OCI-LY1 (cell line): ENCODE results near the gene EIF3J.

Source experiments
- H2AFZ ChIP-seq: fragments of 200-600 bp; sonication (generic), shearing (Covaris generic); 2 replicates; pipeline ENCODE4 v1.6.0; 2014; ENCODE audit warnings: antibody characterized with exemption, mild to moderate bottlenecking, low read length
- H3F3A ChIP-seq: fragments of 200-600 bp; sonication (generic), shearing (Covaris generic); 2 replicates; pipeline ENCODE4 v1.6.0; 2014; ENCODE audit warnings: mild to moderate bottlenecking, antibody characterized with exemption, low read length, moderate library complexity; ENCODE audit not compliant: insufficient read depth
- H3K27ac ChIP-seq: fragments of 200-600 bp; sonication (generic); 2 replicates; pipeline ENCODE4 v1.5.1; 2014; ENCODE audit warnings: low read length, mixed run types, mild to moderate bottlenecking, low read depth; ENCODE audit not compliant: poor library complexity, severe bottlenecking
- H3K27me3 ChIP-seq: fragments of 200-600 bp; sonication (generic); 2 replicates; pipeline ENCODE4 v1.6.0; 2014; ENCODE audit warnings: antibody characterized with exemption, mild to moderate bottlenecking, low read length, moderate library complexity; ENCODE audit not compliant: insufficient read depth
- H3K36me3 ChIP-seq: fragments of 200-600 bp; sonication (generic); 2 replicates; pipeline ENCODE4 v1.6.1; 2014; ENCODE audit warnings: mild to moderate bottlenecking, antibody characterized with exemption, low read length, moderate library complexity, mixed read lengths; ENCODE audit not compliant: insufficient read depth
- H3K4me1 ChIP-seq: fragments of 200-600 bp; sonication (generic); 2 replicates; pipeline ENCODE4 v1.5.1; 2014; ENCODE audit warnings: mild to moderate bottlenecking, low read length, moderate library complexity; ENCODE audit not compliant: insufficient read depth, severe bottlenecking
- H3K4me2 ChIP-seq: fragments of 200-600 bp; sonication (generic), shearing (Covaris generic); 2 replicates; pipeline ENCODE4 v1.6.1; 2014; ENCODE audit warnings: low read length
- H3K4me3 ChIP-seq: fragments of 200-600 bp; sonication (generic); 2 replicates; pipeline ENCODE4 v1.5.1; 2014; ENCODE audit warnings: low read length, low read depth, mild to moderate bottlenecking, mixed read lengths; ENCODE audit not compliant: poor library complexity, severe bottlenecking
- H3K79me2 ChIP-seq: fragments of 200-600 bp; shearing (Covaris generic); 2 replicates; pipeline ENCODE4 v1.6.1; 2016; ENCODE audit warnings: mixed run types, low read length, mixed read lengths; ENCODE audit not compliant: insufficient read depth
- H3K9ac ChIP-seq: fragments of 200-600 bp; sonication (generic), shearing (Covaris generic); 2 replicates; pipeline ENCODE4 v1.6.1; 2014; ENCODE audit warnings: mild to moderate bottlenecking, low read length, mixed read lengths
- H3K9me2 ChIP-seq: fragments of 200-600 bp; sonication (generic), shearing (Covaris generic); 2 replicates; pipeline ENCODE4 v1.6.1; 2014; ENCODE audit warnings: low read depth, mild to moderate bottlenecking, low read length, mixed read lengths
- H3K9me3 ChIP-seq: fragments of 200-600 bp; shearing (Covaris generic); 2 replicates; pipeline ENCODE4 v1.6.1; 2014; ENCODE audit warnings: low read length, mixed read lengths
- H4K20me1 ChIP-seq: fragments of 200-600 bp; sonication (generic), shearing (Covaris generic); 2 replicates; pipeline ENCODE4 v1.6.0; 2016; ENCODE audit warnings: mild to moderate bottlenecking, low read length; ENCODE audit not compliant: insufficient read depth
- CTCF ChIP-seq: fragments of 200-600 bp; sonication (generic), shearing (Covaris generic); IDR thresholded peaks from 2 replicates; pipeline ENCODE4 v1.5.1; 2017; ENCODE audit warnings: mild to moderate bottlenecking, antibody characterized with exemption, low read length, moderate library complexity, mixed read lengths
- EZH2 ChIP-seq: fragments of 200-600 bp; sonication (generic), shearing (Covaris generic); IDR thresholded peaks from 2 replicates; pipeline ENCODE4 v1.8.0; 2017; ENCODE audit warnings: borderline replicate concordance, mixed run types, mild to moderate bottlenecking, antibody characterized with exemption, low read length, moderate library complexity, mixed read lengths

The EIF3J gene

GRCh38 chr15:44519537-44519936, 17.4 kb upstream of the EIF3J start:
- H4K20me1 ChIP-seq, result no peaks in the 10 kb centered on the region
- no peaks in the 10 kb centered on the region for H3K4me1 ChIP-seq
- no peak overlapping the region for H2AFZ ChIP-seq
- no peak overlapping the region for H3K4me2 ChIP-seq
- H3K27ac ChIP-seq, result no peak overlapping the region
- TF ChIP-seq EZH2 (no peak), CTCF (no peak)
- no peak overlapping the region for H3K4me3 ChIP-seq
- H3K9me3 ChIP-seq, result no peaks in the 10 kb centered on the region
- H3K9ac ChIP-seq, result no peak overlapping the region
- no peaks in the 10 kb centered on the region for H3K9me2 ChIP-seq
- H3K79me2 ChIP-seq, result no peaks in the 10 kb centered on the region
- no peaks in the 10 kb centered on the region for H3K27me3 ChIP-seq
- peaks cover 72% of the 10 kb centered on the region for H3K36me3 ChIP-seq
- H3F3A ChIP-seq, result no peaks in the 10 kb centered on the region

DNA sequence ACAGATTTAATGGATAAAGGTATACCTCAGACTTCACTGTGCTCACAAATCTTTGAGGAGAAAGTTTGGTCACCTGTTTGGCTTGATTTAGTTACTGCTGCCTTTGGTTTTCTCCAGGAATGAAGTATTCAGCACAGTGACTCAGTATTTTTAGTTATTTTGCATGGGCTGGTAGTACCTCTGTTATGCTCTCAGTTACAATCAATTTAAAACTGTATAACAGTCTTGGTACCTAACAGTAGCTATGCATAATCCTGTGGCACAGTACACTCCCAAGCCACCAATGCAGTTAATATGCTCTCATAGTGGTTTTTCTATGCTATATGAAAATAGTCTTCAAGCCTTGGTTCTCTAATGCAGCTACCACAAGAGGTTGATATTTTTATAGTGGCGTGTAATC, 11.9 kb upstream of the EIF3J start:
- no peaks in the 10 kb centered on the region for H3K9me3 ChIP-seq
- H4K20me1 ChIP-seq, result no peaks in the 10 kb centered on the region
- H3K27ac ChIP-seq, result no peak overlapping the region
- H3K36me3 ChIP-seq, result peaks cover 55% of the 10 kb centered on the region
- no peak overlapping the region for H3K4me2 ChIP-seq
- H3K4me1 ChIP-seq, result no peaks in the 10 kb centered on the region
- no peak overlapping the region for H2AFZ ChIP-seq
- H3K27me3 ChIP-seq, result no peaks in the 10 kb centered on the region
- H3K9ac ChIP-seq, result no peak overlapping the region
- no peak overlapping the region for H3K4me3 ChIP-seq
- no peaks in the 10 kb centered on the region for H3K79me2 ChIP-seq
- no peak for TF ChIP-seq EZH2
- H3F3A ChIP-seq, result no peaks in the 10 kb centered on the region
- no peaks in the 10 kb centered on the region for H3K9me2 ChIP-seq

- Histone ChIP-seq H3K27ac (no peak overlapping the region), H3K9me3 (no peaks in the 10 kb centered on the region), H3K9ac (no peak overlapping the region), H3K4me3 (no peak overlapping the region), H3K36me3 (peaks cover 40% of the 10 kb centered on the region), H3K27me3 (no peaks in the 10 kb centered on the region), H3K4me1 (no peaks in the 10 kb centered on the region), H2AFZ (no peak overlapping the region), H3K9me2 (no peaks in the 10 kb centered on the region), H3K4me2 (no peak overlapping the region), H3K79me2 (no peaks in the 10 kb centered on the region), H3F3A (no peaks in the 10 kb centered on the region), H4K20me1 (no peaks in the 10 kb centered on the region)
- TF ChIP-seq CTCF, result no peak
- TF ChIP-seq EZH2, result no peak
Measured at GRCh38 chr15:44527241-44527640, 9.7 kb upstream of the EIF3J start.

DNA sequence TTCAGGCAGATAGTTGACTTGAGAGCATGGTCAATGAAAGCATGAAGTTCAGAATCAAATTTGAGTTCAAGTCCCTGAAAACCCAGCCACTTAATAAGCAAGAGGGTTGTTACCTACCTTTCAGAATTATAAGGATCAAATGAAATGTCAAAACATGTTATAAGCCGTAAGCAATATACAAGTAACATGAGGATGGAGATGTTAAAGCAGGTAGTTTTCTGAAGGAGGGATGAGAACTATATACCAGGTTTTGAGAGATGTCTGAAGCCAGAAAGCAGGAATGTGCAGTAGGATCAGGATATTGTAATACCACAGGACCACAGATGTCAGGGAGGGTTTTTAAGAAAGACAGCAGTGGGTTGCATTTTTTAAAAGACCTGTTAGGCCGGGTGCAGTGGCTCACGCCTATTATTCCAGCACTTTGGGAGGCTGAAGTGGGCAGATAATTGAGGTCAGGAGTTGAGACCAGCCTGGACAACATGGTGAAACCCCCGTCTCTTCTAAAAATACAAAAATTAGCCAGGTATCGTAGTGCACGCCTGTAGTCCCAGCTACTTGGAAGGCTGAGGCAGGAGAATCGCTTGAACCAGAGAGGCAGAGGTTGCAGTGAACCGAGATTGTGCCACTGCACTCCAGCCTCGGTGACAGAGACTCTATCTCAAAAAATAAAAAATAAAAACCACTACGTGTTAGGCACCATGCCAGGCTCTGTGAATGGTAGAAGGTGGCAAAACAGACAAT, 6.9 kb upstream of the EIF3J start:
- Histone ChIP-seq H3K36me3 (peaks cover 18% of the 10 kb centered on the region), H4K20me1 (no peaks in the 10 kb centered on the region), H3K9me3 (no peaks in the 10 kb centered on the region), H3K79me2 (no peaks in the 10 kb centered on the region), H3K4me3 (no peak overlapping the region), H3F3A (0 out of 2 replicates have a peak, but pooled peaks cover 3% of the 10 kb centered on the region), H3K27me3 (no peaks in the 10 kb centered on the region), H2AFZ (no peak overlapping the region), H3K4me2 (no peak overlapping the region), H3K9ac (no peak overlapping the region), H3K27ac (no peak overlapping the region), H3K9me2 (no peaks in the 10 kb centered on the region), H3K4me1 (no peaks in the 10 kb centered on the region)
- no peak for TF ChIP-seq EZH2
- TF ChIP-seq CTCF, result no peak
